Measurements from ENCODE around the gene TAF1C.
"Not testable (repeated sequence)": the region's sequence is repeated elsewhere in the genome, so short reads cannot be mapped to it uniquely, and the experiment has no call there.

TAF1C gene, protein sequence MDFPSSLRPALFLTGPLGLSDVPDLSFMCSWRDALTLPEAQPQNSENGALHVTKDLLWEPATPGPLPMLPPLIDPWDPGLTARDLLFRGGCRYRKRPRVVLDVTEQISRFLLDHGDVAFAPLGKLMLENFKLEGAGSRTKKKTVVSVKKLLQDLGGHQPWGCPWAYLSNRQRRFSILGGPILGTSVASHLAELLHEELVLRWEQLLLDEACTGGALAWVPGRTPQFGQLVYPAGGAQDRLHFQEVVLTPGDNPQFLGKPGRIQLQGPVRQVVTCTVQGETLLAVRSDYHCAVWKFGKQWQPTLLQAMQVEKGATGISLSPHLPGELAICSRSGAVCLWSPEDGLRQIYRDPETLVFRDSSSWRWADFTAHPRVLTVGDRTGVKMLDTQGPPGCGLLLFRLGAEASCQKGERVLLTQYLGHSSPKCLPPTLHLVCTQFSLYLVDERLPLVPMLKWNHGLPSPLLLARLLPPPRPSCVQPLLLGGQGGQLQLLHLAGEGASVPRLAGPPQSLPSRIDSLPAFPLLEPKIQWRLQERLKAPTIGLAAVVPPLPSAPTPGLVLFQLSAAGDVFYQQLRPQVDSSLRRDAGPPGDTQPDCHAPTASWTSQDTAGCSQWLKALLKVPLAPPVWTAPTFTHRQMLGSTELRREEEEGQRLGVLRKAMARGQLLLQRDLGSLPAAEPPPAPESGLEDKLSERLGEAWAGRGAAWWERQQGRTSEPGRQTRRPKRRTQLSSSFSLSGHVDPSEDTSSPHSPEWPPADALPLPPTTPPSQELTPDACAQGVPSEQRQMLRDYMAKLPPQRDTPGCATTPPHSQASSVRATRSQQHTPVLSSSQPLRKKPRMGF

DNA sequence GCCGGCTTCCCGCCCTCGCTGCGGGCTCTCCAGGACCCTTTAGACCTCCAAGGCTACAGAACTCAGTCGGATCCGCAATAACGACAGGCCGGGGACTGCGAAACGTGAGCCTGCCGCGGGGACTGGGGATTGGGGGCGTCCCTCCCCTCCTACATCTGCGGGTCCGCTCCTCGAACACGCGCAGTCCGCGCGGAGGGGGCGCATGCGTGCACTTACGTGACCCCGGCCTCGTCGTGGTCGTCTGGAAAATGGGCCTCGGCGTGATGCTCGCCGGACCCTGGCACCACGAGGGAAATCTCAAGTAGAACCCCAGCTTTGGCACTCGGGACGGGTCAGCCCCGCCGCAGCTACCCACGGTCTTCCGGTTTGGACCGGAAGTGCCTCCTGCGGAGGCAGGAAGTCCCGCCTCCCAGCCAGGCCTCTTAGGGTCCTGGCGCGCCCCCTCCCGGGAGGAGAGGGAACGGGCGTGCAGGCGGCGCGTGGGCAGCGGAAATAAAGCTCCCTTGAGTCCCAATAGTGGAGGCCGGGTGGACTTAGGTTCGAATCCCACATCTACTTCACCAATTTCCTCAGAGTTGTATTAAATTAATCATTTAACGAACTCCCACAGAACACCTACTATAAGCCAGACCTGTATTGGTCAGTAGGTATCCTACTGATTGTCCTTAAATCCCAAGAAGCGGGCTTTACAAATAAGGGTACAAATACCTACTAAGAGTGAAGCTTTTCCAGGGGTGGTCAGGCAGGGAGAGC lies at the start of gene TAF1C:
TSS of gene TAF1C (minus strand) at position 373 of the 753 bp plus-strand sequence. CDS start 2,069 bp downstream, outside the sequence.
- peak; percentile 96 for DNase-seq

DNA sequence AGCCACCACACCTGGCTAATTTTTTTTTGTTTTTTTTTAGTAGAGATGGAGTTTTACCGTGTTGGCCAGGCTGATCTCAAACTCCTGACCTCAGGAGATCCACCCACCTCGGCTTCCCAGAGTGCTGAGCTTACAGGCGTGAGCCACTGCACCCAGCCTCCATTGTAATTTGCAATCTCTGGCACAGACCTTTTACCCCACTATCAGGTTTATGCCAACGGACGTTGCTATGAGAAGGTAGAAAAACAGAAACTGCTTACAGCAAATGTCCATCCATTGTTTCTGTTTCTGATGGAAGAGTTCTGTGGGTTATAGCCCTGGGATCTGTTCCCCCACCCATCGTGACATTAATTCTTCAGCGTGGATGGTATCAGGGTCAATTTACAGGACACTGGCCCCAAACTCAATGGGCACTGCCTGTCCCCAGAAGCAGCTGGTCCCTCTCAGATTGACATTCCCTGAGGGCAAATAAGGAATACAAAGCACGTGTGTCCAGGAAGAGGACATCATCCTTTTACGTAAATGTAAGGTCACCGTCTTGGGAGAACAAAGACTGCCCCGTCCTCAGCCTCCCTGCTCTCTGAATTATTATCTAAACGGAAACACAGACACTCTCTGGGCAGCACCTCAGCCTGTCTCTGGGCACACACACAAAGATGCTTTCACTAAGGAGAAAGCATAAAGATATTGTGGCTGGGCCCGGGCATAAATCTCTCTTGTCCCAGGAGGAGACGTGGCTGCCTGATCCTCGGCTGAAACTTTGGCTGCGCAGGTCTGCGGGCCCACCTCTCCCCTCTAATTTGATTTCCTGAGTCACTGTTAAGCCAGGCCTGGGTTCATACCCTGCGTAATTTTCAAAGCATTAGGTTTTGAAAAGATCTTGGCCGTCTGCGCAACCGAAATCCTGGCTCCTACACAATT lies 47.7 kb upstream of the TAF1C start:
- DNase-seq = peak; percentile 42

DNA sequence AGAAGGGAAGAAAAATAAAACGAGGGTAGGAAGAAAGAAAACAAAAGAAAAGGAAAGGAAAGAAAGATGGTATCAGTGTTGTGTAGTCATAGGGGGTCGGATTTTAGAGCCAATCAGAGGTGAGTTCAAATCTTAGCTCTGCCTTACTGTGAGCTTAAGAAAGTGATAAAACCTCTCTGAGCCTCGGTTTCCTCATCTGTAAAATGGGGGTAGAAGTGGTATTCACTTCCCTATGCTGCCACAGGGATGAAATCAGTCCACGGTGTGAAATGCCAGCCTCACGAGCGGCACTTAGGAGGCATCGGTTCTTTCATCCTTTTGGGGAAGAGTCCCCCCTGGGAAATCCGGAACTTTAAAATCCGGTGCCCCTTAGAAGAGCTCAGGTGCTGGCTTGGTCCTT lies 46.9 kb upstream of the TAF1C start:
- DNase-seq = no peak

DNA sequence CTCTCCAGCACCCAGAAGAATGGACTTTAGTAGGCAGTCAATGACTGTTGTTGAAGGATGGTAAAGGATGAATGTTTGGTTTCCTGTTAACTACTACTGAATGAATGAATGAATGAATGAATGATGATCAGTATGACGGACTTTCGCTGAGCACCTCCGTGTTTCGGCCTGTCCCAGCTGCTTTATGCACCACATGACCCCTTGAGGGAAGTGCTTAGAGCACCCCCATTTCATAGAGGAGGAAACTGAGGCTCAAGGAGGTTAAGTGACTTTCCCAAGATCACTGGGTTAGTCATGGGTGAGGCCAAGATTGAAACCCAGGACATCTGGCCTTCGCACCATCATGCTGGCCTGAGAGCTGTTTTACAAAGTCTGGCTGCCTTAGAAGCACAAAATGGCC lies 46.1 kb upstream of the TAF1C start:
- no peak for DNase-seq

DNA sequence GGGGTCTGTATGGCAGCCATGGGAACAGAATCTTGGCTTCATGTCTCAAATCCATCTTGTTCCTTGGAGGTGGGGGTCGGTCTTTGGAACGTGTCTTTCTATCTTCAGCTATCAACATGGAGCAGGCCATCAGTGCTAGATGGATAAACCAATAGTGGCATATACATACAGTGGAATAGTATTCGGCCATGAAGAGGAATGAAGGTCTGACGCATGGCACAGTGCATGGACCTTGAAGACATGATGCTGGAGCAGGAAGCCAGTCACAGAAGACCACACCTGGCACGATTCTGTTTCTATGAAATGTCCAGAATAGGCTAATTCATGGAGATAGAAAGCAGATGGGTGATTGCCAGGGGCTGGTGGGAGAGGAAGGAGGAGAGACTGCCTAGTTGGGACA lies 45.2 kb upstream of the TAF1C start:
- no peak for DNase-seq

DNA sequence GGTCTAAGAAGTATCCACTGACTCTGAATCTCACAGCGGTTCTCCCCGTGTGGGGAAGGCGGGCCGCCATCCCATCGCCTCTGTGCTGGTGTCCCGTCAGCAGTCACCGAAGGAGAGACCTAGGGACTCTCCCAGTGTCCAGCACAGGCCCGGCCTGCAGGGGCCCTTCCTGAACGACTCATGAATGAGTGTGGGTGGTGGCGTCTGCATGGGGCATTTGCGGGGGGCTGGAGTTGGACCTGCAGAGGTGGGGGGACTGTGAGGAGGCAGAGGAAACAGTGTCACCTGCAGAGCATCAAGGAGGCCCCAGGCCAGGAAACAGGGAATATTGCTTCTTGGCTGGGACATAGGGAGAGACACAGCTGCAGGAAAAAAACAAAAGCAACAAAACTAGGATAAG lies 42.6 kb upstream of the TAF1C start:
- DNase-seq = no peak

DNA sequence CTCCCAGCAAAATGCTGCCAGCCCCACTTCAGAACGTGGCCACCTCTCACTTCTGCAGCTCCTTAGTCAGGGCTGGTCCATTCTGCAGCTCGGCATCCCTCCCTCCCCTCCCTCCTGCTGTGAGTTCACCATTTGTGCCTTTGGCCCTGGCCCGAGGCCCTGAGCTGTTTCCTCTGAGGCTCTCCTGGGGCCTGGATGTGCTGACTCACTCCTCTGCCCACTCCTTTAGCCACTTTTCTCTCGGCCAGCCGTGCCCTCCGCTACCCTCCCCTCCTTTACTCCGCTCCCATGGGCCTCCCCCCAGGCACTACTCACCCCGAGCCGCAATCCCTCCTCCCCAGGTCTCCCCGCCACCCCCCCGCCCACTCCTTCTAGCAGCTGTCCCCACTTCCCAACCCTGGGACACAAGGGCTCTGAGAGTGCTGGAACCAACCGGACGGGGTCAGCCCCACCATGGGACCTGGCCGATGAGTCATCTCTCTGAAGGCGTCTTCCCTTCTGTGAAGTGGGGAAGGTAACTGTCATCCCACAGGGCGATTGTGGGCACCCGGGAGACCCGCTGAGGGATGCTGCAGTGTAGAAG lies 41.5 kb upstream of the TAF1C start:
- DNase-seq = peak; percentile 45

DNA sequence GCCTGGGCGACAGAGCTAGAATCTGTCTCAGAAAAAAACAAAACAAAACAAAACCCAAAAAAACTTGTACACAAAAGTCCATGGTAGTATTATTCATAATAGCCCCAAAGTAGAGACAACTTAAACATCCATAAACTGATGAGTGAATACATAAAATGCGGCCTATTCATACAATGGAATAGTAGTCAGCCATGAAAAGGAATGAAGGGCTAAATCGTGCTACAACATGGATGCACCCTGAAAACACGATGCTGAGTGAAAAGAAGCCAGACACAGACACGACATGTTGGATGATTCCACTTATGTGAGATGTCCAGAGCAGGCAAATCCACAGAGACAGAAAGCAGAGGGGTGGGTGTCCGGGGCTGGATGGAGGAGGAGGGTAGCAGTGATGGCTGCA lies 40.7 kb upstream of the TAF1C start:
- DNase-seq = no peak

DNA sequence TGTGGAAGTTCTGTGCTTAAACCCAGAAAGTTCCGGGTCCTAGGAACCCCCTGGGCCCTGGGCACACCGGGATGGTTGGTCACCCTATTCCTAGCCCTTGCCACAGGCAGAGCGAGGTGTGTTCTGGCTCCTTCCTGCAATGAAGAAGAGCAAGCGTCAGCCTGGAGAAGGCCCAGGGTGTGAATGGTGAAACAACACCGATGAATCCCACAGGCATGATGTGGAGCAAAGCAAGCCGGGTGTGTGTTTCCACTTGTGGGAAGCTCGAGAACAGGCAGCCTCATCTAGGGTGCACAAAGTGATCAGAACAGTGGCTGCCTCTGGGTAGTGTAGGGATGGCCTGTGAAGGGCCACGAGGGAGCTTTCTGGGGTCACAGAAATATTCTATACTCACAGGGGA lies 39.2 kb upstream of the TAF1C start:
- no peak for DNase-seq

DNA sequence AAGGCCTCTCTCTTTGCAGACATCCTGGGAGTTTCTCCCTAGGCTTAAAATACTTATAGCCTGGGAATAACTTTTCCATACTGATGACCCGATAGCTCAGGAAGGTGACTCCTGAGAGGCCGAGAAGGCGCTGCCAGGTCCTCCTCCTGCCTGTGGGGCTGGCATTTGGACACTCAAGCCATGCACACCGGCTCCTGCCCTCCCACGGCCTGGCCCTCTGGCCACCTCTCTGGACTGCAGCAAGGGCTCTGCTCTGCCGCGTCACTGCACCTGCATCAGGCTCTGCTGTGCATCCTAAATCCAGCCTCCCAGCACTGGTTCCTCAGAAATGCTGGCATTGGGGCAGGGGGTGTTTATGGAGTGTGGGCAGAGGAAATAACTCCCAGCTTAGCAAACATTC lies 38.7 kb upstream of the TAF1C start:
- no peak for DNase-seq

DNA sequence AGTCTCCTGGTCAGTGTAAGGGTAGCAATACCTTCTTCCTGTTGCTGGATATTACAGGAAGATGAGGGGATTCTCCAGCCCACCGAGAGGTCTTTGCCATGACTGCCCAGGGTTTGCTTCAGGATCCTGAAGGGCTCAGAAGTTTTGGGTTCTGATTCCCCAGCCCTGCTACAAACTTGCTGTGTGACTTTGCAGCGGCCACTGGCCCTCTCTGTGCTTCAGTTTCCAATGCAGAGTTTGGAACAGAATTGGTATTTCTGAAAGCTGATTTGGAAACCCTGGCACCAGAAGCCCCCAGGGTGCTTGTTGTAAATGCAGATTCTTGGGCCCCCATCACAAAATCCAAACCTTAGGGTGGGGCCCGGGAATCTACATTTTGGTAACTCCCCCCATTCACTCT lies 38.3 kb upstream of the TAF1C start:
- DNase-seq = no peak

DNA sequence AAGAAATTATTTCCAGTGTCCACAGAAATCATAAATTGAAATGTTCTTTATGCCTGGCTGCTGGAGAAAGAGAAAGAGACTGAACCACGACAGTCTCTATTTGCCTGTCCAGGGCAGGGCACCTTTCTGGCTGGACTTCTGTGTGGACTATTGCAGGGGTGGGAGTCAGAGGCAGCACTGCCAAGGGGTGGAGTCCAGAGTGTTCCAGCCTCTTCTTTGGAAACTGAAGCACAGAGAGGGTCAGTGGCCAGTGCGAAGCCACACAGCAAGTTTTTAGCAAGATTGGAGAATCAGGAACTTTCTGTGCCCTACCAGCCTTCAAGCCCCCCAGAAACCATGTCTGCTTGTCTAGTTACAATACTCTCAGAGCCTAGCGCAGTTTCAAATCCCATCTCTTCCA lies 37.7 kb upstream of the TAF1C start:
- DNase-seq = no peak

DNA sequence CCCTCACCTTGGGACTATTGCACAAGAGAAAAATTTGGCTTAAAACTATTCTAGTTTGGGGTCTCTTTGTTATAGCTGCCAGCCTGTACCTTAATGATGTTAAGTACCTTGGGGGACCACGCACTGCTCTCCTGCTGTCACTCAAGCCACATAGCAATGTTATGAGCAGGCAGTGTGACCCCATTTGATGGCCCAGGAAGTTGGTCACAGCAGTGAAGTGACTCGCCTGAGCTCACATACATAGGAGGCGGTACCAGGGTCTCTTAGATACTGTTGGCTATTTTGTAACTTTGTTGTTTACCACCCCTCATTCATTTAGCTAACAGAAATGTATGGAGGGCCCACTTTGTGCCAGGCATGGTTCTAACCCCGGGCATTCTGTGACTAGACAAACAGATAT lies 36.6 kb upstream of the TAF1C start:
- no peak for DNase-seq

DNA sequence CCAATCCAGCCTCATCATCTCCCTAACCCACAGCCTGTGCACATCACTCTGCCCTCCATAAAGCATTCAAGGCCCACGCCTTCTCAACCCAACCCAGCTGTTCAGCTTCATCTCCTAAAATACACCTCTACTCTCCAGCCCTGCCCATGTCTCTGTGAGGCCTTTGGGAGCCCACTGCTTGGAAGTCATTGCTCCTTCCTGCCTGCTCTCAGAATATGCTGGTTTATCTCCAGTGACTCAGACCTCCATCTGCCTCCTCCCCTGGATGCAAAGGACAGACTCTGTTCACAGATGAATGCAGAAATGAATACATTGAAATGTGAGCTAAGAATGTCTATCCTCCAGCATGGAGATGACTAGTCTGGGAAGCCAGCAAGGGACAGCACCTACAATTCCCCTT lies 34.0 kb upstream of the TAF1C start:
- DNase-seq = no peak

DNA sequence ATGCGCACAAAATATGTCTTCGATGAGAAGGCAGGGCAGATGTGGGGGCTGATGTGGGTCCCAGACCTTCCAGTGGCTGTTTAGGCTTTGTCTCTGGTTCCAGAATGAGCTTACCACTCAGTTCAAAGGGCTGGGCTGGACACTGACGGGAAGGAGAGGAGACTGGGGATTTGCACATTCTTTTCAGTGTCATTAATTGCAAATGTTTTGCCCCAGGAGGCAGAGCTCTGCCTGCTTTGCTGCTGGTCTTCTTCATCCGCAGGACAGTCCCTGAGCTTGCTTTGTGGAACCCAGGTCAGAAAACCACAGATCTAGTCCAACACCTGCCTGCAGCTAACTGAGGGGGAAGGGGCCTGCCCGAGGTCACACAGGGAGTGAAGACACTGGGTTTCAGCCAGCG lies 32.1 kb upstream of the TAF1C start:
- DNase-seq = no peak

DNA sequence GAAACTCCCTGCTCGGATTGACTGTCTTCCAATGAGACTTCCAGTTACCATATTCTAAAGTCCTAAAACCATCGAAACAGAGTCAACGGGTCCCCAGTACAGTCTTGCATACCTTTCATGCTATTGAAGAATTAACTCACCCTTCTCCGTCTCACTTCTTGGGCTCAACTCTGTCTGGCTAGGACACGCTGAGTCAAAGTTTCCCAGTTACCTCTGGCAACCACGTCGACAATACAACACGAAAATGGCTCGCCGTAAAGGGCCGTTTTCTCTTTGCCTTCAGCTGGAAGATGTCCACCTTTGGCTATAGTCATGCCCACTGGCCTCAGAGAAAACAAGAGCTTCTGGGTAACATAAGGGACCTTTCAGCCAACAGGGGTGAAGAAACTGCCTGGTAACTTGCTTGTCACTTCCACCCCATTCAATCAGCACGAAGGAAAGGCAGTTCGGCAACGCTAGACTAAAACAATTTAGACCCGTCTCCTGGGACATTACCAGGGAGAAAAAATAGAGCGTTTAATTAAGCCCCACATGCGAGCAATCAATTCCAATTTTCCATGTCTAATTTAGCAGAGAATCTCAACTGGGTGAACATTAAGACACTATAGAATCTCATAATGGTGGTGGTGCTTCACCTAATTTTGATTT lies 31.4 kb upstream of the TAF1C start:
- no peak for DNase-seq

DNA sequence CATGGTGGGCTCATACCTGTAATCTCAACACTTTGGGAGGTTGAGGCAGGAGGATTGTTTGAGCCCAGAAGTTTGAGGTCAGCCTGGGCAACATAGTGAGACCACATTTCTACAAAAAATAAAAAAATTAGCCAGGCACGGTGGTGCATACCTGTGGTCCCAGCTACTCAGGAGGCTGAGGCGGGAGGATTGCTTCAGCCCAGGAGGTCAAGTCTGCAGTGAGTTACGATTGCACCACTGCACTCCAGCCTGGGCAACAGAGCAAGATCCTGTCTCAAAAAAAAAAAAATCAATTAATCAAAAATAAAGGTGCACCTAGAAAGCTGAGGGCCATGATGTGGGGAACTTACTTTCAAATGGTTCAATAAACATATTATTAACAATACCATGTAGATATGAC lies 29.3 kb upstream of the TAF1C start:
- not testable (repeated sequence) for DNase-seq

DNA sequence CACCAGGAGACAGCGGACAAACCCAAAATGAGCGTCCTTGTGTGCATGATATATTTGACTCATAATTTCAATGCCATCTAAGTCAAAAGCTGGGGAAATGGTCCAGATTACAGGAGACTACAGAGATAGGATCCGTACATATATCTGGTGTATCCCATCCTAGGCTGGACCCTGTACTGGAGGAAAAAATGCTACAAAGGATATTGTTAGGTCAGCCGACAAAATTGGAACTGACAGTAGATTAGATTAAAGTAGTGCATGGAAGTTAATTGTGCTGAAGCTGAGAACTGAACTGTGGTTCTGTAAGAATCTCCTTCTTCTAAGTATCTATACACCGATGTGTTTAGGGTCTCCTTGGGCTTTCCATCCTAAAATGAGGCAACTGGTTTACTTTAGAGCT lies 28.7 kb upstream of the TAF1C start:
- no peak for DNase-seq

DNA sequence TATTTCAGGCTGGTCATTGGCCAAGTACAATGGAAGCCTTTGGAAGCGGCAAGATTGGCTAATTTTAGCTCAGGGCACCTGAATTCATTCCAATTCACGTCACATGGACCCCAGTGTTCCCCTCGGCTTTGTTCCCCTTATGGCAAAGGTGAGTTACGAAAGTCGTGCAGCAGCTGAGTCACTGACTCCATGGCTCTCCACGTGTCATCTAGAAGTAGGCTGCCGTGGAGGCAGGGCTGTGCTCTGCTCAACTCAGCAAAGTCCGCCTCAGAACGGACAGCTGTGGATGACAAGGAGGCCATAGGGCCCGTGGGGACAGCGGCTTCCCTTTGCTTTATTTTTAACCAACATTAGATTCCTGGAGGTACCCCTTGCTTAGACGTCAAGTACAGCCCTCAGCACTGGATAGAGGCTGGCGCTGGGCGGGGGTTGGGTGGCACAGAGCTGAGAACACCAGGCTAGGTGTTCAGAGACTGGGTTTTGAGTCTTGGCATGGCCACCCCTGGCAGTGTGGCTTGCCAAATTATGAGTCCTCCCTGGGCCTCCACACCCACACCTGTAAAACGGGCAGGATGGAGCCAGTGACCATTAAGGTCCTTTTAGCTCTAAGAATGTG lies 27.7 kb upstream of the TAF1C start:
- DNase-seq = no peak

DNA sequence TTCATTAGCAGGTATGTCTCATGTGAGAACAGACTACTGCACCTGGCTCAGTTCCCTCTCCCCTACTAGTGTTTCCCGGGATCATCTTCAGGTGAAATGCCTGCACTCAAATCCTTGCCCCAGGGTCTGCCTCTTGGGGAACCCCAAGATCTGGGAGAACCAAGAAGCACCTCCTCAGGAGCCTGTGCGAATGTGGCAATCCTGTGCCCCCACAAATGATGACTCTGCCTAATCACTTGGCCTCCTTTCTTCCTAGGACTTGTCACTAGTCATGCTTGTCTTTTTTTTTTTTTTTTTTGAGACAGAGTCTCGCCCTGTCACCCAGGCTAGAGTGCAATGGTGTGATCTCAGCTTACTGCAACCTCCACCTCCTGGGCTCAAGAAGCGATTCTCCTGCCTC lies 25.8 kb upstream of the TAF1C start:
- DNase-seq = no peak

DNA sequence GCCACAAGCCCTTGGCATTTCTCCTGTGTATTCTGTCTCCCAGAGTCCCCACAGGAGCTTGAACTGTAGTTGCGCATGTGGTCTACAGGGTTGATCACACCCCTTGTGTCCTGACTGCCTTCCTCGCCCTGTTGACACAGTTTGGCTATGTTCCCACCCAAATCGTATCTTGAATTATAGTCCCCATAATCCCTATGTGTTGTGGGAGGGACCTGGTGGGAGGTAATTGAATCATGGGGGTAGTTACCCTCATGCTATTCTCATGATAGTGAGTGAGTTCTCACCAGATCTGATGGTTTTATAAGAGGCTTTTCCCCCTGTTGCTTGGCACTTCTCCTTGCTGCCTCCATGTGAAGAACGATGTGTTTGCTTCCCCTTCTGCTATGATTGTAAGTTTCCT lies 25.3 kb upstream of the TAF1C start:
- no peak for DNase-seq

All from retina (tissue), 1 donor.